ENCODE measurements around the gene IFNAR1. TPM values are rescaled to one million over a fixed set of nuclear protein-coding genes. Genes with fewer than 3 reads are reported as not detected.
A peak's percentile ranks its signal among the peaks of the same experiment; 100 is the strongest.

Gene IFNAR1
- total RNA-seq, result 42.7 and 42.8 TPM in 2 replicates
- long read RNA-seq, full-length matches to known transcripts, result 102 of 180 reads
- long read RNA-seq, partial matches to known transcripts, result 53 of 180 reads
- long read RNA-seq, other reads (novel, unspliced or antisense), result 25 of 180 reads

DNA sequence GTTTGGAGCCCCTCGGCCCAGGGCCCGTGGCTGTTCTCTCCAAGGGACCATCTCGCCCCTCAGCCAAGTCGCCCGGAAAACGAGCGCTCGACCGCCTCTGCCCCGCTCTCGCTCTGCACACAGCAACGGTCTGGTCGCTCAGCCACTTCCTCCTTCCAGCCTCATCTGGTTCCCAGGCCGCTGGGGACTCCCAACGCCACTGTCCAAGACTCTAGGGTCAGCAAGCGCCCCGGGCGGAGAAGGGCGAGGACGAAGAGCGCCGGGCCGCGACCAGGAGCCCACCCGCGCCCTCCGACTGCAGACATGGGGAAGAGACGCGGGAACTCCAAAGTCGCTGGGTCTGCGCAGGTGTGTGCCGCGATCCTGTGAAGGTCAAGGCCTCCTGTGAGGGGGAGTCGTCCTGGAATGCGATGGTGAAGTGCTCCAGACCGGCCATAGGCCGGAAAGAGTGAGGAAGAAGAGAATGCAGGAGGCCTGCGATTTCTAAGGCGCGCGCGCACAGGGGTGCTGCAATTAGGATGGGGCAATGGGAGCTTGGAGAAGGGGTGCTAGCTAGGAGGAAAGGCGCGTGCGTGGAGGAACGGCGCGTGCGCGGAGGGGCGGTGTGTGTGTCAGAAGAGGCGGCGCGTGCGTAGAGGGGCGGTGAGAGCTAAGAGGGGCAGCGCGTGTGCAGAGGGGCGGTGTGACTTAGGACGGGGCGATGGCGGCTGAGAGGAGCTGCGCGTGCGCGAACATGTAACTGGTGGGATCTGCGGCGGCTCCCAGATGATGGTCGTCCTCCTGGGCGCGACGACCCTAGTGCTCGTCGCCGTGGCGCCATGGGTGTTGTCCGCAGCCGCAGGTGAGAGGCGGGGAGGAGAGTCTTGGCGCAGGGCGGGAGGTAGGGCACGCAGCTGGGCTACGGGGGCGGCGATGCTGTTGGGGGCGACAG, at the start of gene IFNAR1:
Gene IFNAR1 (plus strand): TSS at position 680 of the 931 bp plus-strand sequence. CDS start 86 bp downstream, at position 766.
- H3K36me3 Mint-ChIP-seq (ENCODE audit: unreplicated experiment), result no peaks in the 10 kb centered on the region

DNA sequence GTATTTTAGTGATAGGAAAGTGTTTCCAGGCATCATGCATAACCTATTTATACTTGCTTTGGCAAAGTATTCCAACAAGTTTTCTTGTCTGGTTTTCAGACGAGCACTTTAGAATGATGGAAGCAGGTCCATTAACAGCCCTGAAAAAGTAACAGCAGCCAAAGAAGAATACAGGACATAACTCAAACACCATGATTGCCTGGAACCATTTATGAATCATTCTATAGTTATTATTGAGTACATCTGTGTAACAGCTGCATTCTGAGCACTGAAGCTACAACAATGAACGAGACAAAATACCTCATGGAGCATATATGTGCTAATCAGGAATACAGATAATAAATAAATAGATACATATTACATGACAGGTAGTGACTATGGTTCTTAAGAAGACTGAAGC, 46.0 kb upstream of the IFNAR1 start:
- H3K9me3 Mint-ChIP-seq (ENCODE audit: unreplicated experiment), result peaks cover 15% of the 10 kb centered on the region
- TF ChIP-seq, protein P1, sequence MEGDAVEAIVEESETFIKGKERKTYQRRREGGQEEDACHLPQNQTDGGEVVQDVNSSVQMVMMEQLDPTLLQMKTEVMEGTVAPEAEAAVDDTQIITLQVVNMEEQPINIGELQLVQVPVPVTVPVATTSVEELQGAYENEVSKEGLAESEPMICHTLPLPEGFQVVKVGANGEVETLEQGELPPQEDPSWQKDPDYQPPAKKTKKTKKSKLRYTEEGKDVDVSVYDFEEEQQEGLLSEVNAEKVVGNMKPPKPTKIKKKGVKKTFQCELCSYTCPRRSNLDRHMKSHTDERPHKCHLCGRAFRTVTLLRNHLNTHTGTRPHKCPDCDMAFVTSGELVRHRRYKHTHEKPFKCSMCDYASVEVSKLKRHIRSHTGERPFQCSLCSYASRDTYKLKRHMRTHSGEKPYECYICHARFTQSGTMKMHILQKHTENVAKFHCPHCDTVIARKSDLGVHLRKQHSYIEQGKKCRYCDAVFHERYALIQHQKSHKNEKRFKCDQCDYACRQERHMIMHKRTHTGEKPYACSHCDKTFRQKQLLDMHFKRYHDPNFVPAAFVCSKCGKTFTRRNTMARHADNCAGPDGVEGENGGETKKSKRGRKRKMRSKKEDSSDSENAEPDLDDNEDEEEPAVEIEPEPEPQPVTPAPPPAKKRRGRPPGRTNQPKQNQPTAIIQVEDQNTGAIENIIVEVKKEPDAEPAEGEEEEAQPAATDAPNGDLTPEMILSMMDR (IDR thresholded peaks at IDR 0.05), result no peak
- no peak overlapping the region for H3K4me3 Mint-ChIP-seq (ENCODE audit: unreplicated experiment)
- DNase-seq (ENCODE audit: extremely low spot score, unreplicated experiment), result no peak
- H3K36me3 Mint-ChIP-seq (ENCODE audit: unreplicated experiment), result peaks cover 49% of the 10 kb centered on the region
- H3K27ac Mint-ChIP-seq (ENCODE audit: unreplicated experiment), result no peak overlapping the region
- H3K27me3 Mint-ChIP-seq (ENCODE audit: unreplicated experiment), result no peaks in the 10 kb centered on the region
- no peaks in the 10 kb centered on the region for H3K4me1 Mint-ChIP-seq (ENCODE audit: unreplicated experiment)

More for the DNA sequence above, at the start of gene IFNAR1:
- H3K27ac Mint-ChIP-seq (ENCODE audit: unreplicated experiment), result no peak within 1 kb of the TSS
- TF ChIP-seq, protein P1 (IDR thresholded peaks at IDR 0.05), result no peak
- H3K27me3 Mint-ChIP-seq (ENCODE audit: unreplicated experiment), result peaks cover 6% of the 10 kb centered on the region
- H3K4me3 Mint-ChIP-seq (ENCODE audit: unreplicated experiment), result no peak within 1 kb of the TSS
- peaks cover 25% of the 10 kb centered on the region for H3K4me1 Mint-ChIP-seq (ENCODE audit: unreplicated experiment)
- DNase-seq (ENCODE audit: extremely low spot score, unreplicated experiment), result peak; percentile 99
- H3K9me3 Mint-ChIP-seq (ENCODE audit: unreplicated experiment), result no peaks in the 10 kb centered on the region

DNA sequence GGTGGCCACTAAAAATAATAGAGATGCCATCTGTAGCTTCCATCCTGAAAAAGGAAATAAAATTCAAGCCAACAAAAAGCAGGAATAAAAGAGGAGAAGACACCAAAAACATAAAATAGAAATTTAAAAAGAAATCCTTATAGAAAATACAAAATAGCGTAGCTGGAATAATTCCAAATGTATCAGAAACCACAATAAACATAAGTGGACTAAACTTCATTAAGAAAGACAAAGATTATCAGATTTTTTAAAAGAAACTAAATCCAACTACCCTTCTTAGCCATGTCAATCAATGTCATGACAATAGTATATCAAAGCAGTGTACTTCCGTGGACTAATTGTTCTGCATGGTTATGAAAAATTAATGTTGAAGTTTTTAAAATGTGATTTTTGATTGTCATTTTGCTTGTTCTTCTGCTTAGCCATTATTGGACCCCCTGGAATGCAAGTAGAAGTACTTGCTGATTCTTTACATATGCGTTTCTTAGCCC, 45.4 kb upstream of the IFNAR1 start:
- Mint-ChIP-seq H3K4me3 (ENCODE audit: unreplicated experiment) (no peak overlapping the region), H3K4me1 (ENCODE audit: unreplicated experiment) (no peaks in the 10 kb centered on the region), H3K27me3 (ENCODE audit: unreplicated experiment) (no peaks in the 10 kb centered on the region), H3K9me3 (ENCODE audit: unreplicated experiment) (peaks cover 15% of the 10 kb centered on the region), H3K27ac (ENCODE audit: unreplicated experiment) (no peak overlapping the region), H3K36me3 (ENCODE audit: unreplicated experiment) (peaks cover 48% of the 10 kb centered on the region)
- no peak for DNase-seq (ENCODE audit: extremely low spot score, unreplicated experiment)
- TF ChIP-seq, protein P1 (IDR thresholded peaks at IDR 0.05), result no peak

DNA sequence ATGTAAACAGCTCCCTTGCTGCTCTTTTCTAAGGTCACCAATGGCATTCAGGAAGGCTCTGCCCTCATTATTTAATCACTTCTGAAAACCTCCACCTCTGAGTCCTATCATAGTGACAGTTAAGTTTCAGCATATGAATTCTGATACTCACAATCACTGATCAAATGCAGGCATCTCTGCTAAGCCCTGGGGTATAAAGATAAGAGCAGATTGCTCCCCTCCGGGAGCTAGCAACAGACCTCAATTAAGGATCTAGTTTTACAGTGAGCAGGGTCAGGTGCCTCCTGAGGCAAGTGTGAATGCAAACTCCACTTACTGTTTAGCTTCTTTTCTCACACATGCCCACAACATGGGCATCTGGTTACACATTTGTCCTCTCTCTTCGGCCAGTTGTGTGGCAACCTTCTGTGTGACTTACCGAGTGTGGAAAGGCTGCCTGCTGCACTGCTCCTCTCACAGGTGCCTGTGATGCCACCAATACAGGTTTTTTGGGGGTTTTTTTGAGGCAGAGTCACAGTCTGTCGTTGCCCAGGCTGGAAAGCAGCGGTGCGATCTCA, 43.6 kb upstream of the IFNAR1 start:
- no peak overlapping the region for H3K4me3 Mint-ChIP-seq (ENCODE audit: unreplicated experiment)
- TF ChIP-seq, protein P1 (IDR thresholded peaks at IDR 0.05), result no peak
- H3K36me3 Mint-ChIP-seq (ENCODE audit: unreplicated experiment), result peaks cover 51% of the 10 kb centered on the region
- H3K9me3 Mint-ChIP-seq (ENCODE audit: unreplicated experiment), result peaks cover 15% of the 10 kb centered on the region
- no peaks in the 10 kb centered on the region for H3K27me3 Mint-ChIP-seq (ENCODE audit: unreplicated experiment)
- no peak for DNase-seq (ENCODE audit: extremely low spot score, unreplicated experiment)
- H3K4me1 Mint-ChIP-seq (ENCODE audit: unreplicated experiment), result peaks cover 8% of the 10 kb centered on the region
- no peak overlapping the region for H3K27ac Mint-ChIP-seq (ENCODE audit: unreplicated experiment)

DNA sequence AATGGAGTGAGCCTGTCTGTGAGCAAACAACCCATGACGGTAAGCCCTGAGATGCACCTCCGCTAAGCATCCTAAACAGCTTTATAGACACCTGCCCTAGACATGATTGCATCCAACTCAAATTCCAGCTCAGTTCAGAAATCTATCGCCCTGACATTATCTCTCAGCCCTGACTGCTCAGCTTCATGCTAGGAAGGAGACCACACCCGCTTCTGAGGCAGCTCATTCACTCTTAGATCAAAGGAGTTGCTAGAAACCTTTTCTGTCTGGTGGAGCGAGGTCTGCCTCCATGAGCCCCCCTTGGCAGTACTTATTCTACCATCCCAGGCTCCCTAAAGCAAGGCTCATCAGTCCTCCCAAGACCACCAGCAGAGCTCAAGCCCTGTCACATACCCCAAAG, 41.6 kb upstream of the IFNAR1 start:
- no peak for DNase-seq (ENCODE audit: extremely low spot score, unreplicated experiment)
- peaks cover 29% of the 10 kb centered on the region for H3K4me1 Mint-ChIP-seq (ENCODE audit: unreplicated experiment)
- peaks cover 41% of the 10 kb centered on the region for H3K36me3 Mint-ChIP-seq (ENCODE audit: unreplicated experiment)
- TF ChIP-seq, protein P1 (IDR thresholded peaks at IDR 0.05), result no peak
- no peaks in the 10 kb centered on the region for H3K27me3 Mint-ChIP-seq (ENCODE audit: unreplicated experiment)
- H3K4me3 Mint-ChIP-seq (ENCODE audit: unreplicated experiment), result no peak overlapping the region
- H3K27ac Mint-ChIP-seq (ENCODE audit: unreplicated experiment), result no peak overlapping the region
- H3K9me3 Mint-ChIP-seq (ENCODE audit: unreplicated experiment), result peaks cover 15% of the 10 kb centered on the region
